B cell (primary cell): Measurements from ENCODE around the gene SCN4B. TPM values are rescaled to one million over a fixed set of nuclear protein-coding genes. Genes with fewer than 3 reads are reported as not detected.

Experiments used
- ATAC-seq: fragments of 200-7000 bp; cut with Tn5 transposase; one replicate; pipeline ENCODE4 v1.10.0; 2021; ENCODE audit warnings: low read depth, mild to moderate bottlenecking, moderate number of reproducible peaks, moderate library complexity
- CTCF ChIA-PET: fragments of 350-600 bp; sonication (Branson Sonifier 250); formaldehyde crosslinking; loops from one replicate; lab custom pipeline; 2021; ENCODE audit warnings: antibody characterized with exemption, inconsistent platforms; lab: Charles Lee
- POLR2A ChIA-PET: fragments of 350-600 bp; sonication (Branson Sonifier 250); formaldehyde crosslinking; loops from one replicate; lab custom pipeline; 2021; ENCODE audit warnings: antibody characterized with exemption; lab: Charles Lee
- DNase-seq: peaks from one replicate; pipeline ENCODE4 v3.0.0; 2013
- H2AFZ ChIP-seq: 2 replicates; pipeline ENCODE4 v1.6.1; 2012; ENCODE audit warnings: mild to moderate bottlenecking, low read depth, low read length; ENCODE audit not compliant: insufficient read depth, poor library complexity, severe bottlenecking
- H3K27ac ChIP-seq, 2 donors: 1 replicate in 1 of 2; 2 replicates in 1 of 2; pipeline ENCODE4 v1.5.1; 2012 to 2013; ENCODE audit warnings: low read length in 2 of 2, mild to moderate bottlenecking in 2 of 2, moderate library complexity in 1 of 2
- H3K27me3 ChIP-seq, 4 experiments: fragments of 200-600 bp in 1 of 4; sonication (generic) in 1 of 4; replicated peaks in 1 of 4; 1 replicate in 2 of 4; 2 replicates in 2 of 4; pipeline versions ENCODE4 v1.6.1 to v1.7.0; 2013 to 2016; ENCODE audit warnings: low read length in 3 of 4, mild to moderate bottlenecking in 2 of 4, mixed read lengths in 1 of 4, moderate library complexity in 1 of 4; ENCODE audit not compliant: insufficient read depth in 4 of 4, control insufficient read depth in 3 of 4; ENCODE audit errors: control extremely low read depth in 1 of 4
- H3K36me3 ChIP-seq, 2 experiments: replicated peaks in 1 of 2; 1 replicate in 1 of 2; 2 replicates in 1 of 2; pipeline versions ENCODE4 v1.6.1 to v1.7.1; 2013; ENCODE audit warnings: low read length in 1 of 2; ENCODE audit not compliant: insufficient read depth in 2 of 2, control insufficient read depth in 1 of 2; ENCODE audit errors: control extremely low read depth in 1 of 2, extremely low read depth in 1 of 2
- H3K4me1 ChIP-seq, 2 donors: fragments of 200-600 bp in 1 of 2; sonication (generic) in 1 of 2; 1 replicate in 1 of 2; 2 replicates in 1 of 2; pipeline versions ENCODE4 v1.5.1 to v1.6.1; 2013 to 2017; ENCODE audit warnings: low read length in 2 of 2; ENCODE audit not compliant: control insufficient read depth in 2 of 2, insufficient read depth in 2 of 2
- H3K4me2 ChIP-seq: replicated peaks from 2 replicates; pipeline ENCODE3; 2012; ENCODE audit warnings: mild to moderate bottlenecking, low read depth, low read length; ENCODE audit not compliant: poor library complexity, severe bottlenecking
- H3K4me3 ChIP-seq, 5 experiments: fragments of 200-600 bp in 1 of 5; sonication (generic) in 1 of 5; 1 replicate in 3 of 5; 2 replicates in 2 of 5; pipeline versions ENCODE4 v1.5.1 to v1.7.0; 2011 to 2016; ENCODE audit warnings: low read length in 4 of 5, mild to moderate bottlenecking in 4 of 5, low read depth in 2 of 5, control low read depth in 1 of 5, moderate library complexity in 1 of 5; ENCODE audit not compliant: insufficient read depth in 1 of 5; ENCODE audit errors: control extremely low read depth in 1 of 5, extremely low read depth in 1 of 5
- H3K79me2 ChIP-seq: fragments of 200-600 bp; sonication (generic); one replicate; pipeline ENCODE4 v1.6.0; 2016; ENCODE audit warnings: low read length; ENCODE audit not compliant: control insufficient read depth, insufficient read depth
- H3K9ac ChIP-seq: fragments of 200-600 bp; sonication (generic); 2 replicates; pipeline ENCODE4 v1.6.1; 2017; ENCODE audit warnings: mild to moderate bottlenecking, low read length, moderate library complexity
- H3K9me3 ChIP-seq, 3 donors: one replicate each; pipeline versions ENCODE4 v1.6.1 to v1.7.1; 2013; ENCODE audit warnings: low read length in 2 of 3; ENCODE audit not compliant: control insufficient read depth in 2 of 3, insufficient read depth in 1 of 3; ENCODE audit errors: control extremely low read depth in 1 of 3
- H4K20me1 ChIP-seq: 2 replicates; pipeline ENCODE4 v1.6.0; 2012; ENCODE audit warnings: mild to moderate bottlenecking, low read length; ENCODE audit not compliant: insufficient read depth, control insufficient read depth, poor library complexity, severe bottlenecking
- H3K27ac Mint-ChIP-seq: one replicate; pipeline ENCODE4 v1.8.0; 2021; ENCODE audit warnings: mixed read lengths
- H3K27me3 Mint-ChIP-seq: one replicate; pipeline ENCODE4 v1.8.0; 2021; ENCODE audit warnings: mixed read lengths
- H3K4me1 Mint-ChIP-seq: one replicate; pipeline ENCODE4 v1.8.0; 2021; ENCODE audit warnings: mixed read lengths
- H3K4me3 Mint-ChIP-seq: one replicate; pipeline ENCODE4 v1.8.0; 2021; ENCODE audit warnings: mixed read lengths
- H3K9me3 Mint-ChIP-seq: one replicate; pipeline ENCODE4 v1.8.0; 2022; ENCODE audit warnings: mixed read lengths; ENCODE audit not compliant: insufficient read depth
- EZH2 ChIP-seq: IDR thresholded peaks from 2 replicates; pipeline ENCODE4 v1.6.1; 2012; ENCODE audit warnings: borderline replicate concordance, low read depth, mild to moderate bottlenecking, moderate library complexity, low read length; ENCODE audit not compliant: insufficient read depth, poor library complexity, severe bottlenecking
- WGBS: methylation state at CpG from one replicate; pipeline ENCODE4 v1.1.5; 2013; ENCODE audit warnings: missing lambda C conversion rate; ENCODE audit not compliant: insufficient coverage; 5-methylcytosine and 5-hydroxymethylcytosine counted together
- intact Hi-C: fragments of 100-400 bp; cut with micrococcal nuclease; formaldehyde crosslinking; loops from one replicate; pipeline ENCODE4 v1.10.0; 2022
- polyA plus RNA-seq: library from polyadenylated mRNA; depleted of rRNA; stranded (reverse); fragments of >200 nt; gene quantifications from 2 replicates; pipeline ENCODE4 v1.2.3, GENCODE V29; 2012
- total RNA-seq, 2 donors: library from RNA; stranded (reverse); fragments of 120-200 nt in 1 of 2; gene quantifications; 1 replicate in 1 of 2; 2 replicates in 1 of 2; pipeline versions ENCODE4 v1.2.3 to v1.2.4, GENCODE V29; 2013 to 2022
- TF ChIP-seq, protein P1 (sequence below): fragments of 200-600 bp; IDR thresholded peaks from one replicate; pipeline ENCODE4 v1.8.0; 2022; ENCODE audit warnings: antibody characterized with exemption, mild to moderate bottlenecking

The SCN4B gene
- total and polyA plus RNA-seq, 2 donors (not counting 1 experiment from before 2014, with no cell fraction given): not detected

DNA sequence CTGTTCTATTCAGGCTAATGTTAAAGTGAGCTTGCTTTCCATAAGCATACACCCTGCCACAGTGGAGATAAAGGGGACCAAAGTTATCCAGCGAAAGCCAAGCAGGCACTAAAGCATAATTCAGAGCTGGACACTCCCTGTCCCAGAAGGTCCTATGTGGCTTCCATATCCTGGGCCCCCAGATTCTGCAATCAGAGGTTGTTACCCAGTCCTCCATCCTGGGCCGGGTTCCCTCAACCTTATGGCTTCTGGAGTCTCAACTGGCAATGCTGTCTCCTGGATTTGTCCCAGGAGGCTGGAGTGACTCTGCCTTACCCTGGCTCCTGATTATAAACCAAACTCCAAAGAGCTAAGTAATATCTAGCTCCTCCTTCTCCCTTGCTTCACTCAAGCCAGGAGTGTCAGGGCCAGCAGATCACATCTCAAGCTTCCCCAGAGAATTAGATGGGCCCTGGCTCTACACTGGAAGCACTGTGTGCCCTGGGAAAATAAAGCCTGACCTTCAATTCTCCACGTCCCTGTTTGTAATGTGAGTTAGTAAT is 51.9 kb downstream of the SCN4B start:
- POLR2A ChIA-PET: no interaction called here

DNA sequence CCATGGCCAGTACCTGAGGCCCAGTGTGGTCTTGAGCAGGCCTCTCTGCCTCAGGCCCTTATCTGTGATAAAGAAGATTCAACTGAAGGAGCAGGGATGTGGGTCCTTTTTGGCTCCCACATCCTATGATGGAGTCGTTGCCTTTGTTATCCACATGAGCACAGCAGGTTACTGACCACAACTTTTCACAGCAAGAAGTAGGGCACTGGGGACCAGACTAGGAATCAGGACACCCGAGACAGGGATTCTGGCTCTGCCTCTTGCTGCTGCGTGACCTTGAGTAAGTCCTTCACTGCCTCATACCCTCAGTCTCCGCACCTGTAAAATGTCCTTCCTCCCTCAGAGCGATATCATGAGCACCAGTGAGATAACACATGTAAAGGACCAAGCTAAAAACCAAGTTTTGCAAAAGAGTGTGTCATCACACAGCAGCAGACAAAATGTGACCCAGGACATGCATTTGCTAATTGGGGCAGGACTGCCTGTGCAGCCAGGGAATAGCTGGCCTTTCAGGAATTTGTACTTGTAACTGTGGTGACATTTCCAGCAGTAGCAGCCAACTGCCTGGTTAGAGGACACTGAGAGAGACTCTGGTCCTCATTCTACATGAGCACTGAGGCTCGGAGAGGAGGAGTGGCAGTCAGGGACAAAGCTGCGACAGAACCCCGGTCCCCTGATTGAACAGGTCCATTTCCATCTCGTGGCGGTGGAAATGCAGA is 52.6 kb downstream of the SCN4B start:
- DNase-seq (no peak), ATAC-seq (no peak)
- CTCF ChIA-PET: interaction anchor here (1.4 kb wide), 1 partner anchor 9 kb away, joined by 3 read pairs; no protein-coding TSS in a partner anchor
- POLR2A ChIA-PET: no interaction called here
- Histone ChIP-seq H3K9me3 (no peaks in the 10 kb centered on the region), H3K27me3 (peaks cover 0 to 2% (median under 1%) of the 10 kb centered on the region in 4 experiments), H3K4me1 (no peaks in the 10 kb centered on the region), H3K36me3 (no peaks in the 10 kb centered on the region), H3K4me3 (no peak overlapping the region), H3K4me2 (no peak overlapping the region), H3K27ac (no peak overlapping the region), H2AFZ (no peak overlapping the region), H3K9ac (no peak overlapping the region), H4K20me1 (no peaks in the 10 kb centered on the region), H3K79me2 (no peaks in the 10 kb centered on the region)
- TF ChIP-seq, protein P1, sequence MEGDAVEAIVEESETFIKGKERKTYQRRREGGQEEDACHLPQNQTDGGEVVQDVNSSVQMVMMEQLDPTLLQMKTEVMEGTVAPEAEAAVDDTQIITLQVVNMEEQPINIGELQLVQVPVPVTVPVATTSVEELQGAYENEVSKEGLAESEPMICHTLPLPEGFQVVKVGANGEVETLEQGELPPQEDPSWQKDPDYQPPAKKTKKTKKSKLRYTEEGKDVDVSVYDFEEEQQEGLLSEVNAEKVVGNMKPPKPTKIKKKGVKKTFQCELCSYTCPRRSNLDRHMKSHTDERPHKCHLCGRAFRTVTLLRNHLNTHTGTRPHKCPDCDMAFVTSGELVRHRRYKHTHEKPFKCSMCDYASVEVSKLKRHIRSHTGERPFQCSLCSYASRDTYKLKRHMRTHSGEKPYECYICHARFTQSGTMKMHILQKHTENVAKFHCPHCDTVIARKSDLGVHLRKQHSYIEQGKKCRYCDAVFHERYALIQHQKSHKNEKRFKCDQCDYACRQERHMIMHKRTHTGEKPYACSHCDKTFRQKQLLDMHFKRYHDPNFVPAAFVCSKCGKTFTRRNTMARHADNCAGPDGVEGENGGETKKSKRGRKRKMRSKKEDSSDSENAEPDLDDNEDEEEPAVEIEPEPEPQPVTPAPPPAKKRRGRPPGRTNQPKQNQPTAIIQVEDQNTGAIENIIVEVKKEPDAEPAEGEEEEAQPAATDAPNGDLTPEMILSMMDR: no peak
- TF ChIP-seq EZH2: no peak
- no peaks in the 10 kb centered on the region for H3K9me3 Mint-ChIP-seq
- peaks cover 36% of the 10 kb centered on the region for H3K27me3 Mint-ChIP-seq
- 78% methylated on average over 7 of the region's 10 CpGs for WGBS
- intact Hi-C loops: no loop called here
- H3K4me3 Mint-ChIP-seq: no peak overlapping the region
- no peaks in the 10 kb centered on the region for H3K4me1 Mint-ChIP-seq
- no peak overlapping the region for H3K27ac Mint-ChIP-seq

More for the DNA sequence above, 51.9 kb downstream of the SCN4B start:
- Histone ChIP-seq H3K4me3 (no peak overlapping the region), H3K27me3 (peaks cover 0 to 2% (median under 1%) of the 10 kb centered on the region in 4 experiments), H3K4me1 (no peaks in the 10 kb centered on the region), H3K79me2 (no peaks in the 10 kb centered on the region), H4K20me1 (no peaks in the 10 kb centered on the region), H3K9ac (no peak overlapping the region), H2AFZ (no peak overlapping the region), H3K36me3 (no peaks in the 10 kb centered on the region), H3K27ac (no peak overlapping the region), H3K9me3 (no peaks in the 10 kb centered on the region), H3K4me2 (no peak overlapping the region)
- WGBS: 80% methylated on average over 2 of the region's 3 CpGs
- intact Hi-C loops: no loop called here
- H3K27me3 Mint-ChIP-seq: peaks cover 36% of the 10 kb centered on the region
- no peak overlapping the region for H3K4me3 Mint-ChIP-seq
- TF ChIP-seq, protein P1: no peak
- TF ChIP-seq EZH2: no peak
- no peak for ATAC-seq
- DNase-seq: no peak
- CTCF ChIA-PET: interaction anchor here (1.4 kb wide), 1 partner anchor 10 kb away, joined by 3 read pairs; no protein-coding TSS in a partner anchor
- no peak overlapping the region for H3K27ac Mint-ChIP-seq
- no peaks in the 10 kb centered on the region for H3K9me3 Mint-ChIP-seq
- H3K4me1 Mint-ChIP-seq: no peaks in the 10 kb centered on the region
